Esophagus muscularis mucosa (tissue), 4 donors: ENCODE results near the gene DENND10.

Source experiments
- EP300 ChIP-seq: sonication (generic); formaldehyde crosslinking; IDR thresholded peaks from one replicate; pipeline ENCODE4 v1.6.1; 2017; ENCODE audit warnings: antibody characterized with exemption
- POLR2A ChIP-seq: fragments of 450-650 bp; IDR thresholded peaks from one replicate; pipeline ENCODE4 v1.6.1; 2017; ENCODE audit warnings: antibody characterized with exemption, moderate library complexity, mild to moderate bottlenecking, low read depth
- POLR2AphosphoS5 ChIP-seq, 2 donors: sonication (generic); formaldehyde crosslinking; IDR thresholded peaks; one replicate each; pipeline ENCODE4 v1.6.1; 2017; ENCODE audit warnings: antibody characterized with exemption in 2 of 2
- TF ChIP-seq, protein P1 (sequence below), 3 experiments: fragments of 200-600 bp in 2 of 3; fragments of 450-650 bp in 1 of 3; sonication (generic) in 2 of 3; IDR thresholded peaks; one replicate each; pipeline ENCODE4 v1.5.1; 2017 to 2019; ENCODE audit warnings: antibody characterized with exemption in 3 of 3, mild to moderate bottlenecking in 2 of 3, moderate library complexity in 1 of 3

DNA sequence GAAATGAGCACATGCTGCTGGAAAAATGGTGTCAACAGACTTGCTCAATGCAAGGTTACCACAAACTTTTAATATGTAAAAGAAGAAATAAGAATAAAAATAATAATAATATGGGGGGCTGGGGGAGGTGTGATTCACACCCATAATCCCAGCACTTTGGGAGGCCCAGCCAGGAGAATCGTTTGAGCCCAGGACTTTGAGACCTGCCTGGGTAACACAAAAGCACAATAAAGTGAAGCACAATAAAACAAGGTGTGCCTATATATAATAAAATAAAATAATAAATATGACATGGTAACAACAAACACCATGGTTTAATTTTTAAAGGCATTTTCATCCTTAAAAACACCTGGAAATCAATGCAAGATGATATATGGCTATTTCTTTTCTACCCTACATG is 48.4 kb upstream of the DENND10 start:
- TF ChIP-seq, protein P1, sequence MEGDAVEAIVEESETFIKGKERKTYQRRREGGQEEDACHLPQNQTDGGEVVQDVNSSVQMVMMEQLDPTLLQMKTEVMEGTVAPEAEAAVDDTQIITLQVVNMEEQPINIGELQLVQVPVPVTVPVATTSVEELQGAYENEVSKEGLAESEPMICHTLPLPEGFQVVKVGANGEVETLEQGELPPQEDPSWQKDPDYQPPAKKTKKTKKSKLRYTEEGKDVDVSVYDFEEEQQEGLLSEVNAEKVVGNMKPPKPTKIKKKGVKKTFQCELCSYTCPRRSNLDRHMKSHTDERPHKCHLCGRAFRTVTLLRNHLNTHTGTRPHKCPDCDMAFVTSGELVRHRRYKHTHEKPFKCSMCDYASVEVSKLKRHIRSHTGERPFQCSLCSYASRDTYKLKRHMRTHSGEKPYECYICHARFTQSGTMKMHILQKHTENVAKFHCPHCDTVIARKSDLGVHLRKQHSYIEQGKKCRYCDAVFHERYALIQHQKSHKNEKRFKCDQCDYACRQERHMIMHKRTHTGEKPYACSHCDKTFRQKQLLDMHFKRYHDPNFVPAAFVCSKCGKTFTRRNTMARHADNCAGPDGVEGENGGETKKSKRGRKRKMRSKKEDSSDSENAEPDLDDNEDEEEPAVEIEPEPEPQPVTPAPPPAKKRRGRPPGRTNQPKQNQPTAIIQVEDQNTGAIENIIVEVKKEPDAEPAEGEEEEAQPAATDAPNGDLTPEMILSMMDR (IDR thresholded peaks at IDR 0.05): no peak
- TF ChIP-seq POLR2AphosphoS5 (IDR thresholded peaks at IDR 0.05) (no peak), POLR2A (no peak), EP300 (no peak)
